PC-3 (cell line): ENCODE results near the gene PCDH8.

Experiments used
- EZH2 ChIP-seq: fragments of 300-600 bp; sonication (generic); IDR thresholded peaks from one replicate; pipeline ENCODE4 v1.6.1; 2017; ENCODE audit warnings: antibody characterized with exemption, mild to moderate bottlenecking, low read length; ENCODE audit not compliant: unreplicated experiment
- EZH2phosphoT487 ChIP-seq: fragments of 300-600 bp; sonication (generic); IDR thresholded peaks from 2 replicates; pipeline ENCODE4 v1.6.1; 2018; ENCODE audit warnings: mild to moderate bottlenecking, antibody characterized with exemption, low read length, borderline replicate concordance
- TF ChIP-seq, protein P1 (sequence below): fragments of 300-600 bp; sonication (generic); conservative IDR thresholded peaks from 2 replicates; pipeline ENCODE4 v1.5.1; 2017; ENCODE audit warnings: antibody characterized with exemption, low read depth, mild to moderate bottlenecking, low read length

DNA sequence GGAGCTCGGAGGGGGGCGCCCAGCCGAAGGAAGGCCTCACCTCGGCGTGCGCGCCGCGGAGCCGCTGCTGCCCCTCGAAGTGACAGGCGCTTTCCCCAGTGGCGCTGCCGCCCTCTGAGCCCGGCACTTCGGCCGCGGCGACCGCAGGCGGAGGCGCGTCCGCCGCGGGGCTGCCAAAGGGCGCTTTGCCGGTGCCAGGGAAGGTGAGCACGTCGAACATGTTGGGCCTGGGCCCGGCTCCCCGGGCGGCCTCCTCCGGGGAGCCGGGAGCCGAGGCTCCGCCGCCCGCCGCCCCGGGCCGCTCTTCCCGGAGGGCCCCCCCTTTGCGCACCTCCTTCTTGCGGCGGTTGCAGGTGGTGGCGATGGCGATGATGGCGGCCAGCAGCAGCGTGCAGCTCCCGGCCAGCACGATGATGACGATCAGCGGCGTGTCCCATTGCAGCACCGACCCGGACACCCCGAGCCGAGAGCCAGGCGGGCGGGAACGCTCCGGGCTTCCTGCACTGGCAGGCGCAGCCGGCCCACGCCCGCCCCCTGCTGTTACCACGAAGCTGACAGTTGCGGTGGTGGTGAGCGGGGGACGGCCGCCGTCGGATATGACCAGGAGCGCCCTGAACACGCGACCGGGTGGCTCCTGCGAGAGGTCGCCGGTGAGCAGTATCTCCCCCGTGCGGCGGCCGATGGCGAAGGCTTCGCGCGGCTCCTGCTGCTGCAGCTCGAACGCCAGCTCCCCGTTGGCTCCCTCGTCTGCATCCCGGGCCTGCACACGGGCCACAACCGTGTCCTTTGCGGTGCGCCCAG lies 2.5 kb downstream of the PCDH8 start:
- TF ChIP-seq, protein P1, sequence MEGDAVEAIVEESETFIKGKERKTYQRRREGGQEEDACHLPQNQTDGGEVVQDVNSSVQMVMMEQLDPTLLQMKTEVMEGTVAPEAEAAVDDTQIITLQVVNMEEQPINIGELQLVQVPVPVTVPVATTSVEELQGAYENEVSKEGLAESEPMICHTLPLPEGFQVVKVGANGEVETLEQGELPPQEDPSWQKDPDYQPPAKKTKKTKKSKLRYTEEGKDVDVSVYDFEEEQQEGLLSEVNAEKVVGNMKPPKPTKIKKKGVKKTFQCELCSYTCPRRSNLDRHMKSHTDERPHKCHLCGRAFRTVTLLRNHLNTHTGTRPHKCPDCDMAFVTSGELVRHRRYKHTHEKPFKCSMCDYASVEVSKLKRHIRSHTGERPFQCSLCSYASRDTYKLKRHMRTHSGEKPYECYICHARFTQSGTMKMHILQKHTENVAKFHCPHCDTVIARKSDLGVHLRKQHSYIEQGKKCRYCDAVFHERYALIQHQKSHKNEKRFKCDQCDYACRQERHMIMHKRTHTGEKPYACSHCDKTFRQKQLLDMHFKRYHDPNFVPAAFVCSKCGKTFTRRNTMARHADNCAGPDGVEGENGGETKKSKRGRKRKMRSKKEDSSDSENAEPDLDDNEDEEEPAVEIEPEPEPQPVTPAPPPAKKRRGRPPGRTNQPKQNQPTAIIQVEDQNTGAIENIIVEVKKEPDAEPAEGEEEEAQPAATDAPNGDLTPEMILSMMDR, result no peak
- no peak for TF ChIP-seq EZH2
- no peak for TF ChIP-seq EZH2phosphoT487
